GM20000 (cell line): ENCODE data around the gene ALG14.
"Not testable (repeated sequence)": the region's sequence is repeated elsewhere in the genome, so short reads cannot be mapped to it uniquely, and the experiment has no call there.

Experiments used
- DNase-seq: peaks from one replicate; pipeline ENCODE4 v3.0.0; 2012; ENCODE audit warnings: low spot score
- CTCF ChIP-seq: IDR thresholded peaks from 2 replicates; pipeline ENCODE4 v1.5.1; 2012; ENCODE audit warnings: mild to moderate bottlenecking, control low read depth; ENCODE audit errors: extremely low read depth, missing control alignments

Gene ALG14

DNA sequence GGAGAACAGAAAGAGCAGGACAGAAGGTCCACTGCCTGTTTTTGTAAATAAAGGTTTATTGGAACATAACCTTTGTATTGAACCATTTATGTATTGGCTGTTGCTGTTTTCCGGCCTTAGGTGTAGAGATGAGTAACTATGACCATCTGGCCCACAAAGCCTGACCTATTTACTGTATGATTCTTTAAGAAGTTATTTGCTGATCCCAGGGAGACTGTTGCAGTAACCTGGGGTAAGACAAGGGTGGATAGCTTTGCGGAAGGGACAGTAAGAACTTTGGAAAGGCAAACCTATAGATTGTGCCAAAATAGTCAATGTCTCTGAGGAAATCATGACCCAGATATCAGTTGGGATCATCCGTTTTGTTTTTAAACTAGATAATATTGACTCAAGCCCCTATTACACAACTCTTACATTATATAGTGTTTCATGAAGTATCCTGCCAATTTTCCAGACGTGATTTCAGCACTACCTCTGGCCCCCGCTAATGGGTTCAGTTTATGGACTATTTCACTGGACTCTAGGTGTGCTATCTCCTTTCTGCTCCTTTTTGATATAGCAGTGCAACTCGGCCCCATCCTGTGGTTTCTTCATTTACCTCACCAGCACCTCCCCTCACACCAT is 23.6 kb upstream of the ALG14 start:
- TF ChIP-seq CTCF = no peak
- DNase-seq = no peak

GRCh38 chr1:95095833-95096217 is 23.1 kb upstream of the ALG14 start:
- TF ChIP-seq CTCF = no peak
- DNase-seq = peak; percentile 76

DNA sequence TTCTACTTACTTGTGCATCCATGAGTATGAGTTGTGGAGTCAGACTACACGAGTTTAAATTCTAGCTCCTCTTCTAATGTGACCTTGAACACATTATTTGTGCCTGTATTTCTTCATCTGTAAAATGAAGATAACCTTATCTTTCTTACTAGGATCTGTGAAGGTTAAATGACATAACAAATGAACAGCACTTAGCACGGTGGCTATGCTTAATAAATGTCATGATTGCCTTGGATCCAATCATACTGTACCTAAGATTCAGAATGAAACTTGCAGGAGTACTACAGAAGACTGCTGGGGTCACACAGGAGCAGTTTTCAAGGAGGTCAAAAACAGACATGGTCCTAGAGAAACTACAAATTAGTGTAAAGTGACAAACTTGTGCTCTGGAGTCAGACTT is 22.2 kb upstream of the ALG14 start:
- DNase-seq = no peak
- no peak for TF ChIP-seq CTCF

GRCh38 chr1:95093296-95093695 is 20.5 kb upstream of the ALG14 start:
- DNase-seq = no peak
- TF ChIP-seq CTCF = no peak

DNA sequence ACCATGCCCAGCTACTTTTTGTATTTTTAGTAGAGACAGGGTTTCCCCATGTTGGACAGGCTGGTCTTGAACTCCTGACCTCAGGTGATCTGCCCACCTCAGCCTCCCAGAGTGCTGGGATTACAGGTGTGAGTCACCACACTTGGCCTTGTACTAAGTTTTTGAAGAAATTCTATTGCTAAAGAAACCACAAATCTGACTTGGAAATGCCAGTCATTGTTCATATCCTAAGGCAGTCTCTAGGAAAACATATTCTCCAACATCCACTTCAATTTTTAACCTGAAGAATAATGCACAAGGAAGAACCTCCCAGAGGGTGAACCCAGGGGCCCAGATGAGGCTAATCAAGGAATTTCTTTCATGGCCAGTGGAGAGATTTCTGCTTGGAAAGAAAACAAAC is 20.1 kb upstream of the ALG14 start:
- DNase-seq = not testable (repeated sequence)

GRCh38 chr1:95091290-95091689 is 18.5 kb upstream of the ALG14 start:
- DNase-seq = not testable (repeated sequence)

GRCh38 chr1:95089650-95090287 is 17.0 kb upstream of the ALG14 start:
- TF ChIP-seq CTCF = no peak
- DNase-seq = no peak

DNA sequence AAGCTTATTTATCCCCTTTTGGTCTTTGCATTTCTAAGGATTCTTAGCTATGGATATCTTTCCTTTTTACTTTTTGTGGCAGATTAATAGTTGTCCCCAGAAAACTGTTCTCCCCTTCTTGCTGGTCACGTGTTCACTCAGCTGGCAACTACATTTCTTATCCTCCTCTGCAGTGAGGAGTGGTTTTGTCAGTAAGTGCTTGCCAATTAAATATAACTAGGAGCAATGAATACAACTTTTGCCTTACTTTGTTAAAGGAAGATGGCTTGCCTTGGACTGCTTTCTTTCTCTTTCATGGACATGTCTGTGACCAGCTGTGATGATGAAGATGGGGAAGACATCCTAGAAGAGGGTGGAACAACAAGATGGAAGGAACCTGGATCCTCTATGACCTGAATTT is 15.6 kb upstream of the ALG14 start:
- no peak for DNase-seq
- TF ChIP-seq CTCF = no peak
